AG10803 (cell line): Measurements from ENCODE around the gene BAK1.

ENCODE experiments used
- DNase-seq: peaks from one replicate; pipeline ENCODE4 v3.0.0; 2010; ENCODE audit warnings: low read depth
- H3K4me3 ChIP-seq: 2 replicates; pipeline ENCODE4 v1.5.1; 2011; ENCODE audit warnings: mild to moderate bottlenecking, low read length, control low read depth
- CTCF ChIP-seq: conservative IDR thresholded peaks from 2 replicates; pipeline ENCODE4 v1.5.1; 2011; ENCODE audit warnings: mild to moderate bottlenecking, low read length, control low read depth, inconsistent platforms

Gene BAK1

GRCh38 chr6:33579828-33580714 lies at the start of gene BAK1:
TSS of gene BAK1 (minus strand) at chr6:33580276. CDS start at chr6:33577604, 2,672 bp downstream.
- peak; percentile 59 for TF ChIP-seq CTCF
- peak within 1 kb of the TSS; percentile 90 for H3K4me3 ChIP-seq
- DNase-seq, result peak; percentile 86

- H3K4me3 ChIP-seq, result no peak overlapping the region
- DNase-seq, result no peak
- TF ChIP-seq CTCF, result no peak
These were observed 48.4 kb upstream of the BAK1 start for GRCh38 chr6:33628401-33628964.

GRCh38 chr6:33627876-33628275 lies 47.8 kb upstream of the BAK1 start:
- H3K4me3 ChIP-seq, result no peak overlapping the region
- no peak for TF ChIP-seq CTCF
- DNase-seq, result no peak

- H3K4me3 ChIP-seq, result no peak overlapping the region
- DNase-seq, result no peak
- TF ChIP-seq CTCF, result no peak
These were observed 44.8 kb upstream of the BAK1 start for GRCh38 chr6:33624856-33625255.

- TF ChIP-seq CTCF, result no peak
- H3K4me3 ChIP-seq, result no peak overlapping the region
- no peak for DNase-seq
These were observed 43.9 kb upstream of the BAK1 start for GRCh38 chr6:33623895-33624381.

GRCh38 chr6:33622456-33623431 lies 42.7 kb upstream of the BAK1 start:
- DNase-seq, result no peak
- no peak; the same call in 1 of the 2 replicates for TF ChIP-seq CTCF
- peak overlapping the region; percentile 75 for H3K4me3 ChIP-seq
